MM.1S (cell line): Measurements from ENCODE around the gene GRB2.

Source experiments
- DNase-seq: peaks from one replicate; pipeline ENCODE4 v3.0.0-alpha.2; 2015
- H2AFZ ChIP-seq: fragments of 300-600 bp; sonication (generic); 2 replicates; pipeline ENCODE4 v1.6.0; 2016; ENCODE audit warnings: antibody characterized with exemption, low read length
- H3F3A ChIP-seq: fragments of 300-600 bp; sonication (generic); 2 replicates; pipeline ENCODE4 v1.6.1; 2016; ENCODE audit warnings: mild to moderate bottlenecking, antibody characterized with exemption, low read length, moderate library complexity, mixed read lengths; ENCODE audit not compliant: insufficient read depth
- H3K27ac ChIP-seq: fragments of 300-600 bp; sonication (generic); 2 replicates; pipeline ENCODE4 v1.5.1; 2016; ENCODE audit warnings: mild to moderate bottlenecking, low read length
- H3K27me3 ChIP-seq: fragments of 300-600 bp; sonication (generic); replicated peaks from 2 replicates; pipeline ENCODE4 v1.6.0; 2016; ENCODE audit warnings: low read length; ENCODE audit not compliant: insufficient read depth
- H3K36me3 ChIP-seq: fragments of 300-600 bp; sonication (generic); replicated peaks from 2 replicates; pipeline ENCODE4 v1.6.1; 2016; ENCODE audit warnings: mild to moderate bottlenecking, low read length, mixed read lengths; ENCODE audit not compliant: insufficient read depth
- H3K4me1 ChIP-seq: fragments of 300-600 bp; sonication (generic); 2 replicates; pipeline ENCODE4 v1.6.1; 2016; ENCODE audit warnings: low read length, mixed read lengths
- H3K4me2 ChIP-seq: fragments of 300-600 bp; sonication (generic); 2 replicates; pipeline ENCODE4 v1.6.0; 2016; ENCODE audit warnings: low read depth, low read length
- H3K4me3 ChIP-seq: fragments of 300-600 bp; sonication (generic); 2 replicates; pipeline ENCODE4 v1.5.1; 2016; ENCODE audit warnings: low read length, mixed read lengths
- H3K79me2 ChIP-seq: fragments of 300-600 bp; sonication (generic); 2 replicates; pipeline ENCODE4 v1.6.1; 2016; ENCODE audit warnings: mixed run types, low read length, mixed read lengths
- H3K9ac ChIP-seq: fragments of 300-600 bp; sonication (generic); 2 replicates; pipeline ENCODE4 v1.6.1; 2016; ENCODE audit warnings: low read length, mixed read lengths
- H3K9me2 ChIP-seq: fragments of 300-600 bp; sonication (generic); replicated peaks from 2 replicates; pipeline ENCODE4 v1.6.1; 2016; ENCODE audit warnings: mild to moderate bottlenecking, low read length, mixed read lengths; ENCODE audit not compliant: insufficient read depth
- H3K9me3 ChIP-seq: fragments of 300-600 bp; sonication (generic); replicated peaks from 2 replicates; pipeline ENCODE4 v1.6.1; 2016; ENCODE audit warnings: mild to moderate bottlenecking, low read length, mixed read lengths; ENCODE audit not compliant: insufficient read depth
- H4K20me1 ChIP-seq: fragments of 300-600 bp; sonication (generic); 2 replicates; pipeline ENCODE4 v1.6.1; 2016; ENCODE audit warnings: mild to moderate bottlenecking, low read length, moderate library complexity, mixed read lengths; ENCODE audit not compliant: insufficient read depth
- CTCF ChIP-seq: fragments of 300-600 bp; sonication (generic); IDR thresholded peaks from 2 replicates; pipeline ENCODE4 v1.5.1; 2016; ENCODE audit warnings: antibody characterized with exemption, low read length, mixed read lengths
- EZH2 ChIP-seq: fragments of 300-600 bp; sonication (generic); optimal IDR thresholded peaks from 2 replicates; pipeline ENCODE3; 2017; ENCODE audit warnings: low read depth, mild to moderate bottlenecking, antibody characterized with exemption, low read length, mixed read lengths
- EZH2phosphoT487 ChIP-seq: fragments of 300-600 bp; sonication (generic); IDR thresholded peaks from 2 replicates; pipeline ENCODE4 v1.6.1; 2018; ENCODE audit warnings: antibody characterized with exemption, low read length

Gene GRB2

DNA sequence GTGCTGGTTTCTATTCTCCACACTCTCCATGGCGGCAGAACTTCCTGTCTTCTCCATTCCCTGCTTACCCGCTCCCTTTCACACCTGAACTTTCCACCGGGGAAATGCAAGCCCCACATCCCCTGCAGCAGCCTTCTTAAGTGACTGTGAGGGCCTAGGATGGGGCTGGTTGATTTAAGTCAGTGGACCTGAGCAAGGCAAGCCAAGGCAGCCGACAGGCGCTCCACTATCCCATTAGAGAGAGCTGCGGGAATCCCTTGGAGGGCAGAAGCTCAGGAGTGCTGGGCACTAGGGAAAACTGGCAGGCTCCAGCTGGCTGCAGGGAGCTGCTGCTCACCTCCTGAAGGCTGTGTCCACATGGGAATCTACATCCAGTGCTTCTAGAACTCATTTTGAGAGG lies 80.1 kb downstream of the GRB2 start:
- Histone ChIP-seq H4K20me1 (0 out of 2 replicates have a peak, but pooled peaks cover 2% of the 10 kb centered on the region), H3K27ac (no peak overlapping the region), H3K36me3 (peaks cover 9% of the 10 kb centered on the region; the same call in 1 of the 2 replicates), H2AFZ (no peak overlapping the region), H3K9me2 (no peaks in the 10 kb centered on the region), H3K9me3 (no peaks in the 10 kb centered on the region), H3K4me2 (no peak overlapping the region), H3K4me3 (no peak overlapping the region), H3K27me3 (no peaks in the 10 kb centered on the region), H3K9ac (no peak overlapping the region), H3F3A (peaks cover 12% of the 10 kb centered on the region), H3K4me1 (peaks cover 8% of the 10 kb centered on the region; the same call in 1 of the 2 replicates), H3K79me2 (peaks cover 35% of the 10 kb centered on the region)
- TF ChIP-seq EZH2phosphoT487 (no peak), EZH2 (no peak), CTCF (no peak)
- no peak for DNase-seq

DNA sequence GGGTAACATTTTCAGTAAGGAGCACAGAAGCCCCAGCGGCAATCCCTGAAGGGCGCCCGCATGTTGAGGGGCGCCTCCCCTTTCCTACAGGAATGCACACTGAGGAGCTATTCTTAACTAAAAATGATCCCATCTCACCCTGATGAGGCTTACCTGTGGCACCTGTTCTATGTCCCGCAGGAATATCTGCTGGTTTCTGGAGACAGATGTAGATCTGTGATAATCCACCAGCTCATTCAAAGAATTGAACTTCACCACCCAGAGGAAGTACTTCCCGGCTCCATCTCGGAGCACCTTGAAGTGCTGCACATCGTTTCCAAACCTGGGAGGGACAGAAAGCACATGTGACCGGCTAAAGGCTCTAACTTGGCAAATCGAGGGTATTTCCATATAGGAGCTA lies 84.0 kb downstream of the GRB2 start:
- H3K9ac ChIP-seq: no peak overlapping the region
- TF ChIP-seq EZH2phosphoT487 (no peak), CTCF (no peak), EZH2 (no peak)
- H3K9me3 ChIP-seq: no peaks in the 10 kb centered on the region
- H3K27me3 ChIP-seq: no peaks in the 10 kb centered on the region
- peaks cover 14% of the 10 kb centered on the region for H3K79me2 ChIP-seq
- peaks cover 12% of the 10 kb centered on the region for H3F3A ChIP-seq
- H3K4me3 ChIP-seq: no peak overlapping the region
- peaks cover 8% of the 10 kb centered on the region; the same call in 1 of the 2 replicates for H3K4me1 ChIP-seq
- no peak for DNase-seq
- H3K9me2 ChIP-seq: no peaks in the 10 kb centered on the region
- no peak overlapping the region for H3K27ac ChIP-seq
- no peak overlapping the region for H2AFZ ChIP-seq
- 0 out of 2 replicates have a peak, but pooled peaks cover 2% of the 10 kb centered on the region for H4K20me1 ChIP-seq
- peaks cover 9% of the 10 kb centered on the region; the same call in 1 of the 2 replicates for H3K36me3 ChIP-seq
- H3K4me2 ChIP-seq: no peak overlapping the region

DNA sequence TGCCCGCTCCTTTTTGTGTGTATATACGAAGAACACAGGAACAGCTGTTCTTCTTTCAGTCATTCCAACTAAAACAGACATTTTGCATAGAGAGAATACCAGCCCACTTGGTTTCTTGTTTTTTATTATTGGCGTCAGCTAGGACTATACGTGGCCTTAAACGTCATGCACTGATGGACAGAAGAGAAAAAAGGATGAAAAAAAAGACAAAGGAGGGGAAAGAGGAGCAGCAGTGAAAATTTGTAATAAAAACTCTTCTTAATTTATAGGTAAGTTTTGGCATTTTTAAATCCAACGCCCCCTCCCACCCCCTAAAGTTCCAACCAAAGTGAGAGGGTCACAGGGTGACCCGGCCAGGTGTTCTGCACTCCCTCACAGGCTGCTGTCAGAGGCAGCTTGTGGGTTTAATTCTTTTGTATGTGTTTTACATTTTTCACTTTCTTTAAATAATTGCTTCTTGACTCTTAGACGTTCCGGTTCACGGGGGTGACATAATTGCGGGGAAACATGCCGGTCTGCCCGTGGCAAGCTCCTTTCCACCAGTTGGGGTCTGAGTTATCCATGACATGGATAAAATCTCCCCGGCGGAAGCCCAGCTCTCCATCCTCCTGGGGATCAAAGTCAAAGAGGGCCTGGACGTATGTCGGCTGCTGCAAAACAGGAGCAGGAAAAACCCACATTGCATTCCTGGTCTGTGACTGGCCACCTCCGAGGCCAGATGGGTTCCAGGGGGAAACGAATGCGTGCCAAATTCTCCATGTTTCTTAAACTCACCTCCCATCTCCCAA lies 85.4 kb downstream of the GRB2 start:
- Histone ChIP-seq H3K27ac (no peak overlapping the region), H3K9me3 (no peaks in the 10 kb centered on the region), H3K27me3 (no peaks in the 10 kb centered on the region), H3K9me2 (no peaks in the 10 kb centered on the region), H3K79me2 (peaks cover 11% of the 10 kb centered on the region), H4K20me1 (0 out of 2 replicates have a peak, but pooled peaks cover 2% of the 10 kb centered on the region), H3K4me3 (no peak overlapping the region), H3K9ac (no peak overlapping the region), H3F3A (peaks cover 12% of the 10 kb centered on the region), H3K4me2 (no peak overlapping the region), H3K36me3 (peaks cover 9% of the 10 kb centered on the region; the same call in 1 of the 2 replicates), H2AFZ (no peak overlapping the region), H3K4me1 (peaks cover 8% of the 10 kb centered on the region; the same call in 1 of the 2 replicates)
- DNase-seq: no peak
- TF ChIP-seq EZH2phosphoT487: no peak
- no peak for TF ChIP-seq CTCF
- TF ChIP-seq EZH2: no peak
